K562 (cell line): ENCODE results near the gene FXYD1. TPM values are rescaled to one million over a fixed set of nuclear protein-coding genes. Genes with fewer than 3 reads are reported as not detected.

Source experiments
- ATF1 ChIP-seq, 2 experiments: fragments of 450-650 bp in 1 of 2; IDR thresholded peaks; 2 replicates each; pipeline ENCODE4 v1.6.1; 2016; ENCODE audit warnings: missing compliant biosample characterization in 1 of 2, missing genetic modification characterization in 1 of 2
- BRCA1 ChIP-seq, 2 experiments: fragments of 450-650 bp in 1 of 2; sonication (generic) in 1 of 2; formaldehyde crosslinking in 1 of 2; IDR thresholded peaks; 2 replicates each; pipeline versions ENCODE4 v1.5.0 to v1.6.1; 2017 to 2020; ENCODE audit warnings: mild to moderate bottlenecking in 1 of 2, missing genetic modification reagents in 1 of 2
- NFIX ChIP-seq: fragments of 250-450 bp; sonication (Bioruptor Pico); IDR thresholded peaks from 2 replicates; pipeline ENCODE4 v1.4.0; 2020; ENCODE audit warnings: low read depth, mild to moderate bottlenecking, moderate library complexity
- POLR2AphosphoS2 ChIP-seq: IDR thresholded peaks from 2 replicates; pipeline ENCODE4 v1.6.1; 2012; ENCODE audit warnings: low read length, improper control_type of control experiment
- RBM17 ChIP-seq: fragments of 200-400 bp; formaldehyde crosslinking; IDR thresholded peaks from 2 replicates; pipeline ENCODE4 v1.6.1; 2017; ENCODE audit warnings: low read depth, mild to moderate bottlenecking, low read length, borderline replicate concordance
- RFX1 ChIP-seq: fragments of 450-650 bp; IDR thresholded peaks from 2 replicates; pipeline ENCODE4 v1.6.1; 2016; ENCODE audit warnings: mild to moderate bottlenecking, moderate library complexity
- SIN3A ChIP-seq, 2 experiments: fragments of 150-350 bp in 1 of 2; IDR thresholded peaks; 2 replicates each; pipeline ENCODE4 v1.6.1; 2011 to 2016; ENCODE audit warnings: borderline replicate concordance in 2 of 2, low read depth in 2 of 2, low read length in 2 of 2, mild to moderate bottlenecking in 2 of 2, moderate library complexity in 2 of 2; ENCODE audit not compliant: control insufficient read depth in 1 of 2
- TARDBP ChIP-seq: fragments of 450-650 bp; IDR thresholded peaks from 2 replicates; pipeline ENCODE4 v1.6.1; 2016
- TCF7 ChIP-seq: sonication (generic); IDR thresholded peaks from 2 replicates; pipeline ENCODE4 v1.6.1; 2016; ENCODE audit warnings: antibody characterized with exemption, borderline replicate concordance
- ZNF780A ChIP-seq: fragments of 250-450 bp; sonication (Bioruptor Pico); IDR thresholded peaks from 2 replicates; pipeline ENCODE4 v1.5.0; 2021; ENCODE audit warnings: mild to moderate bottlenecking
- polyA plus RNA-seq, 8 experiments: library from polyadenylated mRNA; depleted of rRNA in 4 of 8; stranded (reverse) in 5 of 8; unstranded in 3 of 8; fragments of >200 nt; fragmentation: Nextera tagmentation in 2 of 8; fragmentation: Illumina TruSeq in 1 of 8; extraction: Ambion mirVana in 2 of 8; extraction: Trizol in 1 of 8; gene quantifications; 2 replicates each; pipeline versions ENCODE4 v1.2.1 to v1.2.3, GENCODE V29; 2011 to 2014; ENCODE audit warnings: inconsistent platforms in 1 of 8, missing spikeins in 1 of 8
- total RNA-seq, 7 experiments: library from RNA; depleted of rRNA in 6 of 7; stranded (reverse); fragments of >200 nt in 6 of 7; fragmentation: Illumina TruSeq in 2 of 7; extraction: Trizol in 2 of 7; gene quantifications; 2 replicates each; pipeline versions ENCODE4 v1.2.1 to v1.2.3, GENCODE V29; 2011 to 2021; ENCODE audit warnings: low replicate concordance in 1 of 7
- TF ChIP-seq, protein P1 (sequence below): sonication (generic); formaldehyde crosslinking; IDR thresholded peaks from 2 replicates; pipeline ENCODE4 v1.8.0; 2022; ENCODE audit warnings: mild to moderate bottlenecking, missing genetic modification reagents
- TF ChIP-seq, protein P2 (sequence below): sonication (generic); formaldehyde crosslinking; IDR thresholded peaks from 2 replicates; pipeline ENCODE4 v1.8.0; 2022; ENCODE audit warnings: missing genetic modification reagents, mild to moderate bottlenecking, moderate library complexity, borderline replicate concordance
- TF ChIP-seq, protein P3 (sequence below): fragments of 450-650 bp; formaldehyde crosslinking; IDR thresholded peaks from 2 replicates; pipeline ENCODE4 v1.4.0; 2020; ENCODE audit warnings: mild to moderate bottlenecking, moderate library complexity
- TF ChIP-seq, protein P4 (sequence below): fragments of 250-450 bp; sonication (Bioruptor Pico); IDR thresholded peaks from 2 replicates; pipeline ENCODE4 v1.6.1; 2021; ENCODE audit warnings: mild to moderate bottlenecking
- TF ChIP-seq, protein P5 (sequence below): sonication (generic); formaldehyde crosslinking; IDR thresholded peaks from 2 replicates; pipeline ENCODE4 v1.8.0; 2022; ENCODE audit warnings: mild to moderate bottlenecking, missing genetic modification reagents
- TF ChIP-seq, protein P6 (sequence below): fragments of 450-650 bp; IDR thresholded peaks from 2 replicates; pipeline ENCODE4 v1.6.1; 2018; ENCODE audit warnings: mild to moderate bottlenecking, low read depth; ENCODE audit not compliant: partially characterized antibody

FXYD1 gene
- total and polyA plus RNA-seq, 9 of the 15 experiments (the other 6 are each of a cell fraction or from before 2014, with no cell fraction given), result 0.40 to 3.2 (median 1.8) TPM; not detected in 3

DNA sequence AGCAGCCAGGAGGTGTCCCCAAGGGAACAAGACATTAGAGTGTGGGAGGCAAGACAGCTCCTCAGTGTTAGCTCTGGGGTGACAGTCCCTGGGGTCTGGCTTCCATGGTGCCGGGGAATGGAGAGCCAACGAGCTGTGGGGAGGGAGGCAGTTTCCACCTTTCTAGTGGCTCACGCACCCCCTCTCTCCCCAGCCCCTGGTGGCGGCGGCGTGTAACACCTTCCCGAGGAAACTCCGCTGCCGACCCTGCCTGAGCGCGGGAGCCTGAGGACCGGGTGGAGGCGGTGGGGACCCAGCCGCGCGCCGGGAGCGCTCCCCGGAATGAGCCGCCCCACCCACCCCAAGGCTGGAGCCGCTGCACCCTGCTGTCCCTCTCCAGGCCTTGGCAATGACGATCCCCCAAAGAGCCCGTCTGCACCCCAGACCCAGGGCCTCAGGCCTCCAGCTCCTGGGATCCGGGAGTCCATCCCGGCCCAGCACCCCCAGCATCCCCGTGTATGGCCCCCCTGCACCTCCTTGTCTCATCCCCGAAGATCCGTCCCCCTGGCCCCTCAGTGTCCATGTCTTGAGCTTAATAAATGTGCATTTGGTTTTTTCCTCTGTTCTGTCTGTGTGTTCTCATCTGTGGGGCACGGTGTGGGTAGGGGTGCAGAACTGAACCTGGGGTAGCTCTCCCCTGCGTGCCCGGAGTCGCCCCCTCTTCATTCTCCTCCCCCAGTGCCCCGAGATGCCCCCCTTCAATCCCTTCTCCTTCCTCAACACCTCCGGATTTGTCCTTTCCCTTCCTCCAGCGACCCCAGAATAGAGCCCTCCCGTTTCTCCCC is 15.3 kb downstream of the FXYD1 start (continued):
- TF ChIP-seq, protein P1, sequence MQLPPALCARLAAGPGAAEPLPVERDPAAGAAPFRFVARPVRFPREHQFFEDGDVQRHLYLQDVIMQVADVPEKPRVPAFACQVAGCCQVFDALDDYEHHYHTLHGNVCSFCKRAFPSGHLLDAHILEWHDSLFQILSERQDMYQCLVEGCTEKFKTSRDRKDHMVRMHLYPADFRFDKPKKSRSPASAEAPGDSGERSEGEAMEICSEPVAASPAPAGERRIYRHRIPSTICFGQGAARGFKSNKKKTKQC, result no peak
- TF ChIP-seq, protein P2, sequence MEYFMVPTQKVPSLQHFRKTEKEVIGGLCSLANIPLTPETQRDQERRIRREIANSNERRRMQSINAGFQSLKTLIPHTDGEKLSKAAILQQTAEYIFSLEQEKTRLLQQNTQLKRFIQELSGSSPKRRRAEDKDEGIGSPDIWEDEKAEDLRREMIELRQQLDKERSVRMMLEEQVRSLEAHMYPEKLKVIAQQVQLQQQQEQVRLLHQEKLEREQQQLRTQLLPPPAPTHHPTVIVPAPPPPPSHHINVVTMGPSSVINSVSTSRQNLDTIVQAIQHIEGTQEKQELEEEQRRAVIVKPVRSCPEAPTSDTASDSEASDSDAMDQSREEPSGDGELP (CRISPR knock-in tag), result peak; percentile 51; the same call in 1 of the 2 replicates
- TF ChIP-seq SIN3A (IDR thresholded peaks at IDR 0.05; ENCODE audit: borderline replicate concordance in 2 of 2, control insufficient read depth in 1 of 2, low read depth in 2 of 2, low read length in 2 of 2) (0 out of 4 replicates have a peak, but pooled peaks of 1 of the 2 experiments have one; percentile 18), NFIX (CRISPR knock-in tag) (no peak), ATF1 (CRISPR knock-in tag; IDR thresholded peaks at IDR 0.05) (no peak), ATF1 (tag; IDR thresholded peaks at IDR 0.05) (no peak), RFX1 (no peak), RBM17 (no peak), BRCA1 (IDR thresholded peaks at IDR 0.05) (no peak), BRCA1 (CRISPR knock-in tag; IDR thresholded peaks at IDR 0.05) (no peak), TCF7 (no peak), ZNF780A (no peak), TARDBP (no peak), POLR2AphosphoS2 (no peak)
- TF ChIP-seq, protein P3, sequence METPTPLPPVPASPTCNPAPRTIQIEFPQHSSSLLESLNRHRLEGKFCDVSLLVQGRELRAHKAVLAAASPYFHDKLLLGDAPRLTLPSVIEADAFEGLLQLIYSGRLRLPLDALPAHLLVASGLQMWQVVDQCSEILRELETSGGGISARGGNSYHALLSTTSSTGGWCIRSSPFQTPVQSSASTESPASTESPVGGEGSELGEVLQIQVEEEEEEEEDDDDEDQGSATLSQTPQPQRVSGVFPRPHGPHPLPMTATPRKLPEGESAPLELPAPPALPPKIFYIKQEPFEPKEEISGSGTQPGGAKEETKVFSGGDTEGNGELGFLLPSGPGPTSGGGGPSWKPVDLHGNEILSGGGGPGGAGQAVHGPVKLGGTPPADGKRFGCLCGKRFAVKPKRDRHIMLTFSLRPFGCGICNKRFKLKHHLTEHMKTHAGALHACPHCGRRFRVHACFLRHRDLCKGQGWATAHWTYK (CRISPR knock-in tag), result 0 out of 2 replicates have a peak, but pooled peaks have one; percentile 47
- TF ChIP-seq, protein P4, sequence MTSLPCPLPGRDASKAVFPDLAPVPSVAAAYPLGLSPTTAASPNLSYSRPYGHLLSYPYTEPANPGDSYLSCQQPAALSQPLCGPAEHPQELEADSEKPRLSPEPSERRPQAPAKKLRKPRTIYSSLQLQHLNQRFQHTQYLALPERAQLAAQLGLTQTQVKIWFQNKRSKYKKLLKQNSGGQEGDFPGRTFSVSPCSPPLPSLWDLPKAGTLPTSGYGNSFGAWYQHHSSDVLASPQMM (CRISPR knock-in tag), result no peak
- TF ChIP-seq, protein P5, sequence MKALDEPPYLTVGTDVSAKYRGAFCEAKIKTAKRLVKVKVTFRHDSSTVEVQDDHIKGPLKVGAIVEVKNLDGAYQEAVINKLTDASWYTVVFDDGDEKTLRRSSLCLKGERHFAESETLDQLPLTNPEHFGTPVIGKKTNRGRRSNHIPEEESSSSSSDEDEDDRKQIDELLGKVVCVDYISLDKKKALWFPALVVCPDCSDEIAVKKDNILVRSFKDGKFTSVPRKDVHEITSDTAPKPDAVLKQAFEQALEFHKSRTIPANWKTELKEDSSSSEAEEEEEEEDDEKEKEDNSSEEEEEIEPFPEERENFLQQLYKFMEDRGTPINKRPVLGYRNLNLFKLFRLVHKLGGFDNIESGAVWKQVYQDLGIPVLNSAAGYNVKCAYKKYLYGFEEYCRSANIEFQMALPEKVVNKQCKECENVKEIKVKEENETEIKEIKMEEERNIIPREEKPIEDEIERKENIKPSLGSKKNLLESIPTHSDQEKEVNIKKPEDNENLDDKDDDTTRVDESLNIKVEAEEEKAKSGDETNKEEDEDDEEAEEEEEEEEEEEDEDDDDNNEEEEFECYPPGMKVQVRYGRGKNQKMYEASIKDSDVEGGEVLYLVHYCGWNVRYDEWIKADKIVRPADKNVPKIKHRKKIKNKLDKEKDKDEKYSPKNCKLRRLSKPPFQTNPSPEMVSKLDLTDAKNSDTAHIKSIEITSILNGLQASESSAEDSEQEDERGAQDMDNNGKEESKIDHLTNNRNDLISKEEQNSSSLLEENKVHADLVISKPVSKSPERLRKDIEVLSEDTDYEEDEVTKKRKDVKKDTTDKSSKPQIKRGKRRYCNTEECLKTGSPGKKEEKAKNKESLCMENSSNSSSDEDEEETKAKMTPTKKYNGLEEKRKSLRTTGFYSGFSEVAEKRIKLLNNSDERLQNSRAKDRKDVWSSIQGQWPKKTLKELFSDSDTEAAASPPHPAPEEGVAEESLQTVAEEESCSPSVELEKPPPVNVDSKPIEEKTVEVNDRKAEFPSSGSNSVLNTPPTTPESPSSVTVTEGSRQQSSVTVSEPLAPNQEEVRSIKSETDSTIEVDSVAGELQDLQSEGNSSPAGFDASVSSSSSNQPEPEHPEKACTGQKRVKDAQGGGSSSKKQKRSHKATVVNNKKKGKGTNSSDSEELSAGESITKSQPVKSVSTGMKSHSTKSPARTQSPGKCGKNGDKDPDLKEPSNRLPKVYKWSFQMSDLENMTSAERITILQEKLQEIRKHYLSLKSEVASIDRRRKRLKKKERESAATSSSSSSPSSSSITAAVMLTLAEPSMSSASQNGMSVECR (CRISPR knock-in tag), result peak; percentile 44; the same call in 1 of the 2 replicates
- TF ChIP-seq, protein P6, sequence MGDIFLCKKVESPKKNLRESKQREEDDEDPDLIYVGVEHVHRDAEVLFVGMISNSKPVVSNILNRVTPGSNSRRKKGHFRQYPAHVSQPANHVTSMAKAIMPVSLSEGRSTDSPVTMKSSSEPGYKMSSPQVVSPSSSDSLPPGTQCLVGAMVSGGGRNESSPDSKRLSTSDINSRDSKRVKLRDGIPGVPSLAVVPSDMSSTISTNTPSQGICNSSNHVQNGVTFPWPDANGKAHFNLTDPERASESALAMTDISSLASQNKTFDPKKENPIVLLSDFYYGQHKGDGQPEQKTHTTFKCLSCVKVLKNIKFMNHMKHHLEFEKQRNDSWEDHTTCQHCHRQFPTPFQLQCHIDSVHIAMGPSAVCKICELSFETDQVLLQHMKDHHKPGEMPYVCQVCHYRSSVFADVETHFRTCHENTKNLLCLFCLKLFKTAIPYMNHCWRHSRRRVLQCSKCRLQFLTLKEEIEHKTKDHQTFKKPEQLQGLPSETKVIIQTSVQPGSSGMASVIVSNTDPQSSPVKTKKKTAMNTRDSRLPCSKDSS, result no peak
